RCC 7860 (cell line): Measurements from ENCODE around the gene KLHL14.
"Not testable (repeated sequence)": the region's sequence is repeated elsewhere in the genome, so short reads cannot be mapped to it uniquely, and the experiment has no call there.

Experiments used
- DNase-seq: peaks from one replicate; pipeline ENCODE4 v3.0.0-alpha.2; 2015; ENCODE audit warnings: low spot score
- FAIRE-seq: peaks from 2 replicates; lab custom pipeline; 2012; peaks lifted over from hg19 to GRCh38; lab: Jason Lieb, UNC

Gene KLHL14

GRCh38 chr18:32661486-32662299, 111.1 kb downstream of the KLHL14 start:
- FAIRE-seq (peak; percentile 90), DNase-seq (peak; percentile 87)

- not testable (repeated sequence) for DNase-seq, FAIRE-seq
Observed at GRCh38 chr18:32654507-32654906, 118.3 kb downstream of the KLHL14 start.

- not testable (repeated sequence) for FAIRE-seq, DNase-seq
Observed at GRCh38 chr18:32637659-32638058, 135.2 kb downstream of the KLHL14 start.

- no peak for FAIRE-seq
Observed at GRCh38 chr18:32637226-32637625, 135.6 kb downstream of the KLHL14 start.

GRCh38 chr18:32634876-32635431, 137.9 kb downstream of the KLHL14 start:
- DNase-seq = no peak
- no peak for FAIRE-seq

More at GRCh38 chr18:32637226-32637625, 135.6 kb downstream of the KLHL14 start:
- no peak for DNase-seq

GRCh38 chr18:32629981-32630700, 142.7 kb downstream of the KLHL14 start:
- FAIRE-seq (no peak), DNase-seq (no peak)

- DNase-seq = no peak
- no peak for FAIRE-seq
Observed at GRCh38 chr18:32629292-32629691, 143.5 kb downstream of the KLHL14 start.

- FAIRE-seq = no peak
Observed at GRCh38 chr18:32624182-32624723, 148.6 kb downstream of the KLHL14 start.

GRCh38 chr18:32623563-32623962, 149.3 kb downstream of the KLHL14 start:
- DNase-seq (no peak), FAIRE-seq (no peak)

More at GRCh38 chr18:32624182-32624723, 148.6 kb downstream of the KLHL14 start:
- no peak for DNase-seq
